Daoy (cell line): ENCODE data around the gene HIVEP1. TPM values are rescaled to one million over a fixed set of nuclear protein-coding genes. Genes with fewer than 3 reads are reported as not detected.
"Not testable (repeated sequence)": the region's sequence is repeated elsewhere in the genome, so short reads cannot be mapped to it uniquely, and the experiment has no call there.

Experiments
- DNase-seq: peaks from one replicate; pipeline ENCODE4 v3.0.0-alpha.2; 2015; ENCODE audit warnings: low read depth
- total RNA-seq: library from RNA; depleted of rRNA; stranded (reverse); fragments of >200 nt; shearing (Covaris generic); gene quantifications from 2 replicates; pipeline ENCODE4 v1.2.3, GENCODE V29; 2014

Gene HIVEP1
- total RNA-seq, 1 experiment from 2014 or later = 11.9 TPM

GRCh38 chr6:12152023-12152970, 140.2 kb downstream of the HIVEP1 start:
- DNase-seq = no peak

GRCh38 chr6:12155769-12156168, 143.7 kb downstream of the HIVEP1 start:
- DNase-seq = not testable (repeated sequence)

- DNase-seq = no peak
These were observed 146.7 kb downstream of the HIVEP1 start for GRCh38 chr6:12158686-12159415.

- DNase-seq = no peak
These were observed 148.2 kb downstream of the HIVEP1 start for GRCh38 chr6:12160326-12160725.

- DNase-seq = no peak
These were observed 150.1 kb downstream of the HIVEP1 start for GRCh38 chr6:12162213-12162612.

GRCh38 chr6:12163149-12163548, 151.0 kb downstream of the HIVEP1 start:
- DNase-seq = no peak

- no peak for DNase-seq
These were observed 151.8 kb downstream of the HIVEP1 start for GRCh38 chr6:12163744-12164507.

GRCh38 chr6:12164508-12164770, 152.3 kb downstream of the HIVEP1 start:
- DNase-seq = no peak

- DNase-seq = no peak
These were observed 153.2 kb downstream of the HIVEP1 start for GRCh38 chr6:12165297-12165696.

GRCh38 chr6:12165722-12166280, 153.7 kb downstream of the HIVEP1 start:
- DNase-seq = no peak

GRCh38 chr6:12169377-12169776, 157.3 kb downstream of the HIVEP1 start:
- no peak for DNase-seq

GRCh38 chr6:12170351-12171092, 158.4 kb downstream of the HIVEP1 start:
- DNase-seq = no peak

- no peak for DNase-seq
These were observed 159.6 kb downstream of the HIVEP1 start for GRCh38 chr6:12171717-12172116.

- DNase-seq = no peak
These were observed 160.5 kb downstream of the HIVEP1 start for GRCh38 chr6:12172572-12172971.

GRCh38 chr6:12173181-12173580, 161.1 kb downstream of the HIVEP1 start:
- DNase-seq = no peak

GRCh38 chr6:12173661-12174060, 161.5 kb downstream of the HIVEP1 start:
- DNase-seq = no peak

GRCh38 chr6:12174878-12175277, 162.8 kb downstream of the HIVEP1 start:
- DNase-seq = no peak

GRCh38 chr6:12175626-12176025, 163.5 kb downstream of the HIVEP1 start:
- DNase-seq = no peak

- not testable (repeated sequence) for DNase-seq
These were observed 164.7 kb downstream of the HIVEP1 start for GRCh38 chr6:12176782-12177181.

GRCh38 chr6:12178521-12178920, 166.4 kb downstream of the HIVEP1 start:
- DNase-seq = no peak

- no peak for DNase-seq
These were observed 169.4 kb downstream of the HIVEP1 start for GRCh38 chr6:12181481-12181880.
